HuH-7.5 (cell line): ENCODE data around the gene TOR1B.
"Not testable (repeated sequence)": the region's sequence is repeated elsewhere in the genome, so short reads cannot be mapped to it uniquely, and the experiment has no call there.

ENCODE experiments used
- DNase-seq: peaks from one replicate; pipeline ENCODE4 v3.0.0; 2011; ENCODE audit warnings: low spot score

The TOR1B gene

DNA sequence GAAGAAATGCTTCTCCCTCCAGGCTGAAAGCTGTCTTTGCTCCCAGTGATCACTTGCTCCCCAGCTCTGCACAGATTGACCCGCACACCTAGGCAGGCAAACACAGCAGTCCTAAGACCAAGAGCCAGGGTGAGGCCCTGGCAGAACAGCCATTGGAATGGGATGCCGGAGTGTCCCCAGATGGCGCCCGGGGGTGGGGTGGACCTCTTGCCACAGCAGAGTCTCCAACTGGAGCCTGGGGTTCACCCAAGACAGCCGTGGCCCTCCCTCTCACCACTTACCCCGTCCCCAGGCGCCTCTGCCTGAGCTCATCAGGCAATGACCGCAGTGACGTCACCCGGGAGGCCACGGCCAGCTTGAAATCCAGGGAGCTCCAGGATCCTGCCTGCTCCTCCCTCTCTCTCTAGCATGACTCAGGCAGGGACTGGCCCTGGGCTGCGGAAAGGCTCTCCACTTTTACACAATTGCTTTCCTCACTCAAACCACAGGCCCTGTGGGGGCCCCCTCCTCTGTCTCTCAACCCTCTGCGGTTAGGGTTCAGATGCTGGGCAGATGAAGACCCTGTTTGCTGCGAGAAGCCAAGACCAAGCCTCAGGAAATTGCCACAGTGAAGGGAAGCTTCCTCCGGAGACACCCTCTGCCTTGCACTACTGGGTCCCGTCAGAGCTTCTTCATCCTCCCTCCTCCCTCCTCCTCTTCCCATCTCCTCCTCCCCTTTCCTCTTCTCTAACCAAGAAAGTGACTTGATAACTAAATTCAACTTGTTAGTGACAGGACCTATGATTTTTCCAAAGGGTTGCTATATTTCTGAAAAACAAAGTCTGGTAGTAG is 25.8 kb upstream of the TOR1B start:
- DNase-seq = peak; percentile 57

DNA sequence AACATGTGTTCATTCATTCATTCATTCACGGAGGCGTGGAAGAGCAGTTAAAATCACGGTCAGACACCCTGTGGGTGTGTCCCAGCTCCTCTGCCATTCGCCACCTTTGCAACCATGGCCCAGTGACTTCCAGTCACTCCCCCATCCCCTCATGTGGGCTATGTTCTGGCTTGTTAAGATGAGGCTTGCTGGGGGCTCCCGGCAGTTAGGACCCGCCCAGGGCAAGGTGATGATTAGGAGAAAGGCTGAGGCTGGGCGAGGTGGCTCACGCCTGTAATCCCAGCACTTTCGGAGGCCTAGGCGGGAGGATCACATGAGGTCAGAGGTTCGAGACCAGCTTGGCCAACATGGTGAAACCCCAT is 25.2 kb upstream of the TOR1B start:
- no peak for DNase-seq

DNA sequence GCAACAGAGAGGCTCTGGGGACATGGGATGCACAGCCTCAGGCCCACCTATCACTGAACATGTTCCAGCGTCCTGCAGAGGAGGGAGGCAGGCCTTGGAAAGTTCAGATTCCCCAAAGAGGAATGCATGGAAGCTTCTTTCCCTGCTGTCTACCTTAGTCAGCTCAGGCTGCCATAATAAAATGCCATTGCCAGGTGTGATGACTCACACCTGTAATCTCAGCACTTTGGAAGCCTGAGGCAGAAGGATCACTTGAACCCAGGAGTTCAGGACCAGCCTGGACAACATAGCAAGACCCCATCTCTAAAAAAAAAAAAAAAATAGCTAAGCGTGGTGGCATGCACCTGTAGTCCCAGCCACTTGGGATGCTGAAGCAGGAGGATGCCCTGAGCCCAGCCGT is 24.5 kb upstream of the TOR1B start:
- DNase-seq = no peak

DNA sequence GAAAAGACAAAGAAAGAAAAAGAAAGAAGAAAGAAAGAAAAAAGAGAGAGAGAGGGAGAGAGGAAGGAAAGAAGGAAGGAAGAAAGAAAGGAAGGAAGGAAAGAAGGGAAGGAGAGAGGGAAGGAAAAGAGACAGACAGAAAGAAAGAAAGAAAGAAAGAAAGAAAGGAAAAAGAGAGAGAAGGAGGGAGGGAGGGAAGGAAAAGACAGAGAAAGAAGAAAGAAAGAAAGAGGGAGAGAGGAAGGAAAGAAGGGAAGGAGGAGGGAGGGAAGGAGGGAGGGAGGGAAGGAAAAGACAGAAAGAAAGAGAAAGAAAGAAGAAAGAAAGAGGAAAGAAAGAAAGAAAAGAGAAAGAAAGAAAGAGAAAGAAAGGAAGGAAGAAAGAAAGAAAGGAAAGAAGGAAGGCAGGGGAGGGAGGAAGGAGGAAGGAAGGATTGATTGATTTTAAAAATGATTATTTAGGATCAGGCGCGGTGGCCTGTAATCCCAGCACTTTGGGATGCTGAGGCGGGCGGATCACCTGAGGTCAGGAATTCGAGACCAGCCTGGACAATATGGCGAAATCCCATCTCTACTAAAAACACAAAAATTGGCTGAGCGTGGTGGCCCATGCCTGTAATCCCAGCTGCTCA is 23.3 kb upstream of the TOR1B start:
- no peak for DNase-seq

DNA sequence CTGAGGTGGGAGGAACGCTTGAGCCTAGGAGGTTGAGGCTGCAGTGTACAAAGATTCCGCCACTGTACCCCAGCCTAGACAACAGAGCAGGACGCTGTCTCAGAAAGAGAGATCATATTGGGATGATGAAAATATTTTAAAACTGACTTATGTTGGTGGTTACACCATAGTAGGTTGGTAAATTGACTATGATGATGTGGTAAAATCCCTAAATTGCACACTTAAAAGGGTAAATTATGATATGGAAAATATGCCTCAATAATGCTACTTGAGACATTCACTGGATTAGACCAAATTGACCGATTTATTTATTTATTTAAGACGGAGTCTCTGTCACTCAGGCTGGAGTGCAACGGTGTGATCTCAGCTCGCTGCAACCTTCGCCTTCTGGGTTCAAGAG is 21.9 kb upstream of the TOR1B start:
- DNase-seq = no peak

DNA sequence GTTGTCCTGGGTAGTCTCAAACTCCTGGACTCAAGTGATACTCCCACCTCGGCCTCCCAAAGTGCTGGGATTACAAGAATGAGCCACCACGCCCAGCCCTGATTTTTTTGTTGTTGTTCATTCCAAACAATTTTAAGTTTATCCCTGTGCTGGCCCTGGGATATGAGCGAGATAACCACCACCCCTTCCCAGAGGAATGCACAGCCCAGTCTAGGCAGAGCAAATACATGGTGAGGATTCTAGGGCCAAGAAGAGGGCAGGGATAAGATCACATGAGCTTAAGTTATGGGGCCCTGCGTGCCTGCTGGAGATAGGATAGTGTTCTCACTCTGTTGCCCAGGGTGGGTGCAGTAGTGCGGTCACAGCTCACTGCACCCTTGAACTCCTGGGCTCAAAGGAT is 21.0 kb upstream of the TOR1B start:
- DNase-seq = no peak

DNA sequence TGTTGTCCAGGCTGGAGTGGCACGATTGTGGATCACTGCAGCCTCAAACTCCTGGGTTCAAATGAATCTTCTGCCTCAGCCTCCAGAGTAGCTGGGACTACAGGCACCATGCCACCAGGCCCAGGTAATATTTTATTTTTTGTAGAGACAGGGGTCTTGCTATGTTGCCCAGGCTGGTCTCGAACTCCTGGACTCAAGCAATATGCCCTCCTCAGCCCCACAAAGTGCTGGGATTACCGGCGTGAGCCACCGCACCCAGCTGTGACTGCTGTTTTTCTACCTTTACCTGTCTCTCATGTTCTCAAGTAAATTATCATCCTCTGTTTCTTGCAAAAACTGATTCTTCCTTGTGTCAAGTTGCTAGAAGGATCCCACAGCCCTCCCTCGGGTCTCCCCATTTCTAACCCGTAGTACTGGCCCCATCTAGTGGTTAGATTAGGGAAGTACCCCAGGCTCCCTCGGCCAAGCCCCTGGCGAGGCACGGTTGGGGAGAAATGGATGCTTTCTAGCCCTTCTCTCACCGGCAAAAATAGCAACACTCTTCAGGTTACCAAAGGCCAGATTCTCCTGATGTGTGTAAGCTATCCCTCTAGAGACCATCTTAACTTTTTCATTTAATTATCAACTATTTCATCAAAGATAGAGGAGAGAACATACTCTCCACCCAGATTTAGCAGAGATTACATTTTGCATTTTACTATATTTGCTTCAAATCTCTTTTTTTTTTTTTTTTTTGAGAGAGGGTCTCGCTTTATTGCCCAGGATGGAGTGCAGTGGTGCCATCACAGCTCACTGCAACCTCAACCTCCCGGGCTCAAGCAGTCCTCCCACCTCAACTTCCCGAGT is 19.2 kb upstream of the TOR1B start:
- DNase-seq = peak; percentile 86

DNA sequence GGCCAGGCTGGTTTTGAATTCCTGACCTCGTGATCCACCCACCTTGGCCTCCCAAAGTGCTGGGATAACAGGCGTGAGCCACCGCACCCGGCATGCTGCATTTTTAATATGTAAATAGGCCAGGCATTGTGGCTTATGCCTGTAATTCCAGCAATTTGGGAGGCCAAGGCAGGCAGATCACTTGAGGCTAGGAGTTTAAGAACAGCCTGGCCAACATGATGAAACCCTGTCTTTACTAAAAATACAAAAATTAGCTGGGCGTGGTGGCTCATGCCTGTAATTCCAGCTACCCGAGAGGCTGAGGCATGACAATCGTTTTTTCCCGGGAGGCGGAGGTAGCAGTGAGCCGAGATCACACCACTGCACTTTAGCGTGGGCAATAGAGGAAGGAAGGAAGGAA is 18.0 kb upstream of the TOR1B start:
- not testable (repeated sequence) for DNase-seq

DNA sequence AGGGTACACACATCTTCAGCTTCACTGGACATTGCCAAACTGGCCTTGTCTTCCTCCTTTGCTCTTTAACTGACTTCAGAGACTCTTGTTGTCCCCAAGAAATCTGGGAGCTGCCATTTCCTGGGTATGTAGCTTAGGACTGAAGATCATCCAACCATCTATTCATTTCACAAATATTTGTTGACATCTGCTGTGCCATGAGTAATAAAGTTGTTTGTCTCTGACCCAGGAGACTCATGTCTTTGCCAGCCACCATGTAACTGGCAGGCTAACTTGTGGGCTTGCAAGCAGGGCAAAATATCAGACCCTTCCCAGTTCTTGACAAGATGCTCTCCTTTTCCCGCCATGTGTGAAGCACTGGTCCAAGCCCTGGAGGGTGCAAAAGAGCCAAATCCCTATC is 17.1 kb upstream of the TOR1B start:
- DNase-seq = no peak

DNA sequence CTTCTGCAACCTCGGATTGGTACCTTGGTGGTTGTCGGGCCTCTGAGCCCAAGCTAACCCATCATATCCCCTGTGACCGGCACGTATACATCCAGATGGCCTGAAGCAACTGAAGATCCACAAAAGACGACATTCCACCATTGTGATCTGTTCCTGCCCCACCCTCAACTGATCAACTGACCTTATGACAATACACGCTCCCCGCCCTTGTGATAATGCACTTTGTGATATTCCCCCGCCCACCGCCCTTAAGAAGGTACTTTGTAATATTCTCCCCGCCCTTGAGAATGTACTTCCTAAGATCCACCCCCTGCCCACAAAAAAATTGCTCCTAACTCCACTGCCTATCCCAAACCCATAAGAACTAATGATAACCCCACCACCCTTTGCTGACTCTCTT is 16.5 kb upstream of the TOR1B start:
- no peak for DNase-seq

DNA sequence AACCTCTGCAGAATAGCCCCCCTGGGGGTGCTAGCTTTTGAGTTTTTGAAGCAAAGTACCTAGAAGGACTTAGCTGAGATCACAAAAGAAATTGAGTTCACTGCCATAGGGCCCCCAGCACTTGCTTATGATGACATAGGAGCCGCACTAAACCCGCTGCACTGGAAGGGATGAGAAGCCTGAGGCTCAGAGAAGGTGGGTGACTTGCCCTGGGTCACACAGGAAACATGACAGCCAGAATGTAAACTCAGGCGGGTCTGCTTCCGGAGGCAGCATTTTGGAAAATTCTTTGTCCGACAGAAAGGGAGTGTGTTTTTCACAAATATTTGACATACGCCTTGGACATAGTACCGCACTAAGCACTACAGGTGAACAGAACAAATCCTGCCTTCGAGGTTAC is 8.4 kb upstream of the TOR1B start:
- DNase-seq = no peak

DNA sequence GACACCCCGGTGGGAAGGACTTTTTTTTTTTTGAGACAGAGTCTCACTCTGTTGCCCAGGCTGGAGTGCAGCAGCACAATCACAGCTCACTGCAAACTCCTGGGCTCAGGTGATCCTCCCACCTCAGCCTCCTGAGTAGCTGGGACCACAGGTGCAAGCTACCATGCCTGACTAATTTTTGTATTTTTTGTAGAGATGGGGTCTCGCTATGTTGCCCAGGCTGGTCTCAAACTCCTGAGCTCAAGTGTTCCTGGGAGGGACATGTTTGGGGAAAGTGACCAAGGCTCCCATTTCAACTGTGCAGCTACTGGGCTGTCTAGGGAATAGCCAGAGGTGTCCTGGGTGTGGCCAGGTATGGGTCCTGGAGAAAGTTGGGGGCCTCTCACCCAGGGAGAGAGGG is 7.0 kb upstream of the TOR1B start:
- DNase-seq = not testable (repeated sequence)

DNA sequence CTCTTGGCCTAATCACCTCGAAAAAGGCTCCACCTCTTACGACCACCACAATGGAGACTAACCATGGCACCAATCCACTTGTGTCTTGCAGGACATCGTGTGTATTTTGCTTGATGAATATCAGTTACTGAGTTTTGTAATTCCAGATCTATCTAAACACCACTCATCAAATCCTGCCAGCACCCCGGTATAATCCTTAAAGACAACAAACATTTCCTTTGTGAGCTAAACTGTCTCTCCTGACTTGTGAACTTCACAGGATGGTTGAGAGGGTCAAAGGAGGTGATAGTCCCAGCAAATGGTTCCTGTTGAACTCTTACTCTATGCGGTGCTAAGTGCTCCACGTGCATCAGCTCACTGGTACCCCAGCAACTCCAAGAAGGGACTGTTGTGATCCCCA is 4.0 kb upstream of the TOR1B start:
- DNase-seq = no peak

DNA sequence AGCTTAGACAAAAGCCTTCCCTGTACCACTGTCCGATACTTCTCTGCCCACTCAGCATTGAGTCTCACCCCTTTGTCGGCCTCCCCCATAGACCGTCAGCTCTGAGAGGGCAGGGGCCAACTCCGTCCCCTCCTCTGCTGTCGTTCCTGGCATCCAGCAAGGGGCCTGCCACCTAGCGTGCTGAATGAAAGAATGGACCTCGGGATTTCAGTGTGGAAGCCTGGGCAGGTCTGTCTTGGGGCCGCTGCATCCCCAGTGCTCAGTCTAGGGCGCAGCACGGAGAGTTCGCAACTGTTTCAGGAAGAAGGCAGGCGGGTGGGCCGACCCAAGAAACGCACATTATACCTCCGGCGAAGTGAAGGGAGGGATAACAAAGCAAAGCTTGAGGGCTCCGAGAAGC is 1.5 kb upstream of the TOR1B start:
- DNase-seq = no peak

DNA sequence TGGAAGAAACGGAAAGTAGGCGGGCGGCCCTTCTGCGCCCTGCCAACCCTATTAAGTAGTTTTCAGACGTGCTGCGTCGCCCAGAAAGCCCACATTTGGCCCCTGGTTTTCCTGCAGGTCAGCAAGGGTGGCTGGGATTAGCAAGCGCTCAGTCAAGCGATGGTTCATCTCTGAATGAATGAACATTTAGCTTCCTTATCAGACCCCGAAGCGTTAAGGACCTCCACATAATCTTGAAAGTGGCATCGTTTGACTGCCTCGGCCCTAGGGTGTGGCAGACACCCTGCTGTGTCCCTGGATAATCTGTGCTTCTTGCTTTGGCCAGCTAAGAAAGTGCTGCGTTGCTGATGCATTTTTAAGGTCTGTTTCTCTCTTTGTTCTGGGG is 684 bp downstream of the TOR1B start:
- DNase-seq = no peak

DNA sequence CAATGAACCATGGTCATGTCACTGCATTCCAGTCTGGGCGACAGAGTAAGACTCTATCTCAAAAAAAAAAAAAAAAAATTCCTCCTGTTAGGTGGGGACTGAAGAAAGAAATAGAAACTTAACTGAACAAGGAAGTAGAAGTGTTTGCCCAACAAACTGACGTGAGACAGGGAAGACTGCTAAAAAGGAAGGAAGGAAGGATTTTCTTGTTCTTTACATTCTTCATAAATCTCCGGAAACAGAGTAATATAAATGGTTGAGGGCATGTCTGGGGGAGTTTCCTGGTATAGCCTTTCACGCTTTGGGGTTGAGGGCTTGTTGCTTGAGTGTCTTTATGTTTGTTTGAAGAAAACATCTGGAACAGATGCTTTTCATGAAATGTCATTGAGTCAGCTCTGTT is 3.1 kb downstream of the TOR1B start:
- DNase-seq = no peak

DNA sequence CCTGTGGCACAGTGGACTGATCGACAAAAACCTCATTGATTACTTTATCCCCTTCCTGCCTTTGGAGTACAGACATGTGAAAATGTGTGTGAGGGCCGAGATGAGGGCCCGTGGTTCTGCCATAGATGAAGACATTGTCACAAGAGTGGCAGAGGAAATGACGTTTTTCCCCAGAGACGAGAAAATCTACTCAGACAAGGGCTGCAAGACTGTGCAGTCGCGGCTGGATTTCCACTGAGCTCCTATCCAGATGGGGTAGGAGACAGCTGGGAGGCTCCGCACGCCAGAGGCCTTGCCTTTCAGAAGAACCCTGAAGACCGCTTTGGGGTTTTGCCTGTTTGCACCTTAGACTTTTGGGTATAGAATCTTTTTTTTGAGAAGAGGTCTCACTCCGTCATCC is 6.4 kb downstream of the TOR1B start:
- DNase-seq = no peak

DNA sequence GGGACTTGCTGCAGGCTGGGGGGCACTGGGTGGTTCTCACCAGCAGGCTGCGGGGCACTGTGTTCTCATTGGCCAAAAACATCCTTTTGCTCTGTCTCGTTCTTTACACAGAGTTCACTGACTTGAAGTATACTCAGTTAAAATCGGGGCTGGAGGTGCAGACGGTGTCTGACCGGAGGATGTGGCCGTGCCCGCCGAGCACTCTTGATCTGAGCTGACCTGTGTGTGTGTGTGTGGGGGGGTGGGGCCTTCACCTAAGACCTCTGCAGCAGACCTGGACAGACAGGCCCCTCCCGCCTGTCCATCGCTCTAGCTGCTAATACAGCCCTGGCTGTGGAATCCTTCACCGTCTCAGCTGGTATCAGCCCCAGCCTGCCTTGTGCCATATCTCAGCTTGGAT is 7.1 kb downstream of the TOR1B start:
- DNase-seq = no peak

DNA sequence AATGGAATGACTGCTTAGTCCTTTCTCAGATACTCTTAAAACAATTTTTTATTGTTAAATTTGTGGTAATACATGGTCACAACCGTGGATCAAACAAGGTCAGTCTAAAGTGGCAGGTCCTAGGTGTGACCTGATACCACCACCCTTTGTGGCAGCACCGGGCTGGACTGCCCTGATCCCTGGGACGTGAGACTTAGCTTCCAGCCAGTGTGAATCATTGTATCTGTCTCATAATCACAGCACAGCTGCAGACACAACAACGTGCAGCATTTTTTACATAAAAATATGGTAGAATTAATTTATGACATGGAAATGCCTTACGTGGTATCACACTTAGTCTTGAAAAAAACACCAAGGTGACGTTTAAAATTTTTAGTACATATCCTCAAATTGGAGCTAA is 7.8 kb downstream of the TOR1B start:
- DNase-seq = no peak

DNA sequence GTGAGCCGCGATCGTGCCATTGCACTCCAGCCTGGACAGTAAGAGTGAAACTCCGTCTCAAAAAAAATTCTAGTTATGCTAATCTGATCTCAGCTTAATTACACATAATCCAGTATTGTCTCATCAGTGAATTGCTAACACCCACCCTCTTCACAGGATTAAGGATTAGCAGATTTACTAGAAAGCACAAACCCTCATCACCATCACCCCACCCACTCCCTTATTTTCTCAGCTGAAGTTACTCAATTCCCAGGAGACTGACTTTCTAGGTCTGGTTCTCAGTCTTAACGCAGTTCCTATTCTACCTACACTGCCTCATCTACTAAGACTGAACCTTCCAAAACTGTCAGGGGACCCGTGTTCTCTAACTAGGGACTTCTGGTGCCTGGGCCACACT is 9.0 kb downstream of the TOR1B start:
- DNase-seq = no peak

DNA sequence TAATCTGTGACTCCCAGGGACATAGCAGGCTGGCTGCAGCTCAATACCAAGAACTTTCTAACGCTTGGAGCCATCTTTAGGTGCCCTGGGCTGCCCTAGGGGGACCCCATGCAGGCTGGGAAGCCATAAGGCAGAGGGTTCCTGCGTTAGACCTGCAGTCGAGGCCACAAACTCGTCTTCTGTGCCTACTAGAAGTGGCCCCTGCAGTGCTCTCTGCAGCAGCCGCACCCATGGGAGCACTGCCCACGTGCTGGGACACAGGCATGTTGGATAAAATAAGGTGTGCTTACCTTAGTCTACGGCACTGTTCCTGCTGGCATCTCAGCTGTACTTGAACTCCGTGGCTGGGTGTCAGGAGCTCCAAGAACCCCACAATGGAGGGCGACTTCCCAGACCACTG is 9.4 kb downstream of the TOR1B start:
- DNase-seq = no peak

DNA sequence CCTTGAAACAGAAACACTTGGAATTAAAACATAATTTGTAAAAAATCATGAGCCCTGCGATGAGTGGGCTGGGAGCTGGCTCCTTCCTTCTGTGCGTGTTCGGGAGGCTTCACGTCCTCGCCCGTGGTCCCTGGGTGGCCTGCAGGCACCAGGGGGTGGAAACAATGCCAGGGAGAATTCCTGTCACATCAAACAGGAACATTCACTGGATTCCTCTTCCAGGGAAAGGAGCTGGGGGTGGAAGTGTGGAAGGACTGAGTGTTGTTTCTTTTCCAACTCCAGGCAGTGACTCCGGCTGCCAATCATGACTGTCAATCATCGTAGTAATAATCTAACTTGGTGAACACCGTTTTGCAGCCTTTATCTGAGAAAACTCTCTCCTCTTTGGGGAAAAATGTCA is 10.7 kb downstream of the TOR1B start:
- no peak for DNase-seq
